ENCODE results near the gene SLC7A10. TPM values are rescaled to one million over a fixed set of nuclear protein-coding genes. Genes with fewer than 3 reads are reported as not detected.

Gene SLC7A10
- total RNA-seq, 2 donors from 2014 or later: not detected

GRCh38 chr19:33233056-33233873 lies 7.6 kb upstream of the SLC7A10 start:
- ATAC-seq (ENCODE audit: insufficient number of reproducible peaks, low FRiP score, low read depth) (no peak), DNase-seq (ENCODE audit: low spot score) (no peak)
- Histone ChIP-seq H3K9me3 (no peaks in the 10 kb centered on the region), H3K27ac (no peak overlapping the region), H3K4me3 (no peak overlapping the region), H3K27me3 (replicated peaks; ENCODE audit: insufficient read depth) (no peaks in the 10 kb centered on the region), H3K36me3 (no peaks in the 10 kb centered on the region), H3K4me1 (ENCODE audit: control insufficient read depth in 1 of 2, low read depth in 2 of 2) (no peaks in the 10 kb centered on the region)
- no peak for TF ChIP-seq CTCF (IDR thresholded peaks at IDR 0.05)

GRCh38 chr19:33232656-33233055 lies 7.0 kb upstream of the SLC7A10 start:
- DNase-seq (ENCODE audit: low spot score): no peak
- H3K27me3 ChIP-seq (replicated peaks; ENCODE audit: insufficient read depth): no peaks in the 10 kb centered on the region
- peaks cover 4% of the 10 kb centered on the region for H3K9me3 ChIP-seq
- H3K27ac ChIP-seq: no peak overlapping the region
- H3K36me3 ChIP-seq: no peaks in the 10 kb centered on the region
- no peak overlapping the region for H3K4me3 ChIP-seq
- H3K4me1 ChIP-seq (ENCODE audit: control insufficient read depth in 1 of 2, low read depth in 2 of 2): no peaks in the 10 kb centered on the region
- no peak for TF ChIP-seq CTCF (IDR thresholded peaks at IDR 0.05)
- ATAC-seq (ENCODE audit: insufficient number of reproducible peaks, low FRiP score, low read depth): no peak

- no peak for TF ChIP-seq CTCF (IDR thresholded peaks at IDR 0.05)
- ATAC-seq (ENCODE audit: insufficient number of reproducible peaks, low FRiP score, low read depth) (no peak), DNase-seq (ENCODE audit: low spot score) (no peak)
- Histone ChIP-seq H3K9me3 (peaks cover 10% of the 10 kb centered on the region), H3K4me1 (ENCODE audit: control insufficient read depth in 1 of 2, low read depth in 2 of 2) (no peaks in the 10 kb centered on the region), H3K4me3 (no peak overlapping the region), H3K36me3 (no peaks in the 10 kb centered on the region), H3K27me3 (replicated peaks; ENCODE audit: insufficient read depth) (no peaks in the 10 kb centered on the region), H3K27ac (no peak overlapping the region)
These were observed 5.9 kb upstream of the SLC7A10 start for GRCh38 chr19:33231511-33231910.

GRCh38 chr19:33229962-33230361 lies 4.3 kb upstream of the SLC7A10 start:
- H3K36me3 ChIP-seq: no peaks in the 10 kb centered on the region
- H3K27ac ChIP-seq: no peak overlapping the region
- H3K27me3 ChIP-seq (replicated peaks; ENCODE audit: insufficient read depth): peaks cover 5% of the 10 kb centered on the region
- H3K4me3 ChIP-seq: no peak overlapping the region
- no peak for TF ChIP-seq CTCF (IDR thresholded peaks at IDR 0.05)
- H3K9me3 ChIP-seq: peaks cover 10% of the 10 kb centered on the region
- no peak for DNase-seq (ENCODE audit: low spot score)
- H3K4me1 ChIP-seq (ENCODE audit: control insufficient read depth in 1 of 2, low read depth in 2 of 2): peaks cover 0 to 9% of the 10 kb centered on the region in 2 donors
- ATAC-seq (ENCODE audit: insufficient number of reproducible peaks, low FRiP score, low read depth): no peak

- peaks cover 10% of the 10 kb centered on the region for H3K9me3 ChIP-seq
- peaks cover 0 to 9% of the 10 kb centered on the region in 2 donors for H3K4me1 ChIP-seq (ENCODE audit: control insufficient read depth in 1 of 2, low read depth in 2 of 2)
- no peak overlapping the region for H3K27ac ChIP-seq
- DNase-seq (ENCODE audit: low spot score) (no peak), ATAC-seq (ENCODE audit: insufficient number of reproducible peaks, low FRiP score, low read depth) (no peak)
- TF ChIP-seq CTCF (IDR thresholded peaks at IDR 0.05): no peak
- peak overlapping the region; percentile 48 for H3K4me3 ChIP-seq
- no peaks in the 10 kb centered on the region for H3K36me3 ChIP-seq
- H3K27me3 ChIP-seq (replicated peaks; ENCODE audit: insufficient read depth): peaks cover 10% of the 10 kb centered on the region
These were observed 2.4 kb upstream of the SLC7A10 start for GRCh38 chr19:33227870-33228599.

Data from thoracic aorta (tissue), 2 donors.